GM18909 (cell line): ENCODE data around the gene NXN.
"Not testable (repeated sequence)": the region's sequence is repeated elsewhere in the genome, so short reads cannot be mapped to it uniquely, and the experiment has no call there.

ENCODE experiments used
- ATAC-seq: cut with Tn5 transposase; IDR thresholded peaks from one replicate; pipeline ENCODE4 v1.9.1; 2021; ENCODE audit warnings: mild to moderate bottlenecking; ENCODE audit not compliant: unreplicated experiment, poor library complexity

NXN gene

GRCh38 chr17:981292-981658 is 1.7 kb upstream of the NXN start:
- no peak for ATAC-seq

DNA sequence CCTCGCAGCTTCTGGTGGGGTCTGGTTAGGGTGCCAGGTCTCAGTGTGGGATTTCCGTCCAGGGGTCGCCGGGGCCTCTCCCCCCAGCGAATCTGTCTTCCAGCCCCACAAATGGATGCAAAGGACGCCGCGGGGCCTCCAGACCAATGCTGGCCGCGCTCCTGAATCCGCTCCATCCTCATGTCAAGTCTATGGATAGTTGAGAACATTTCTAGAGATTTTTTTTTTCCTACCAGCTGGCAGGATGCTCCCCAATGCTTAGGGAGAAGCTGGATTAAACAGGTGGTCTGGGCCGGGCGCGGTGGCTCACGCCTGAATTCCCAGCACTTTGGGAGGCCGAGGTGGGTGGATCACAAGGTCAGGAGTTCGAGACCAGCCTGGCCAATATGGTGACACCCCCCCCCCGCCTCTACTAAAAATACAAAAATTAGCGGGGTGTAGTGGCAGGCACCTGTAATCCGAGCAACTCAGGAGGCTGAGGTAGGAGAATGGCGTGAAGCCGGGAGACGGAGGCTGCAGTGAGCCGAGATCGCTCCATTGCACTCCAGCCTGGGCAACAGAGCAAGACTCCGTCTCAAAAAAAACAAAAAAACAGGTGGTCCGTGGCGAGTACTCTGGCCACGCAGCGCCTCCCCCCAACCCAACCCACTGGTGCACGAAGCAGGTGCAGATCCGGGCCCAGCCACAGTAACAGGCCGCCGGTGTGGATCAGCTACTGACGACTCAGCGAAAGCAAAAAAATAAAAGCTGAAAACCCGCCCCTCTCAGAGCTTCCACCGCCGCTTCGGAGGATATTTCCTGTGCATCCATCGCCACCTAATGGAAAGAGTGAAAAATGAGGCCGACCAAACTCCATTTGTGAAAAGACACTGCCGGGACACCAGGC is 1.1 kb upstream of the NXN start:
- ATAC-seq, result no peak

DNA sequence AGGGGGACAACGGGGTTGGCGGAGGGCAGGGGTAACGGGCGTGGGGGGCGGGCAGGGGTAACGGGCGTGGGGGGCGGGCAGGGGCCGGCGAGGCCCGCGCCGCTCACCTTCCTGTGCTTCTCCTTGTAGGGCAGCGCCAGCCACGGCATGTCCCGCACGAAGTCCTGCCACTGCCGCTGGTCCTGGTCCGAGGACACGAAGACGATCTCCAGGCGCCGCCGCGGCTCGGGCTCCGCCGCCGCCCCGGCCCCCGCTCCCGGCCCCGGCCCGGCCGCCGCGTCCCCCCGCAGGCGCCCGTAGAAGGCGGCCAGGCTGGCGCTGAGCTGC is 401 bp downstream of the NXN start:
- ATAC-seq, result no peak

- ATAC-seq, result no peak
Measured at GRCh38 chr17:978103-979093, 1.2 kb downstream of the NXN start.

DNA sequence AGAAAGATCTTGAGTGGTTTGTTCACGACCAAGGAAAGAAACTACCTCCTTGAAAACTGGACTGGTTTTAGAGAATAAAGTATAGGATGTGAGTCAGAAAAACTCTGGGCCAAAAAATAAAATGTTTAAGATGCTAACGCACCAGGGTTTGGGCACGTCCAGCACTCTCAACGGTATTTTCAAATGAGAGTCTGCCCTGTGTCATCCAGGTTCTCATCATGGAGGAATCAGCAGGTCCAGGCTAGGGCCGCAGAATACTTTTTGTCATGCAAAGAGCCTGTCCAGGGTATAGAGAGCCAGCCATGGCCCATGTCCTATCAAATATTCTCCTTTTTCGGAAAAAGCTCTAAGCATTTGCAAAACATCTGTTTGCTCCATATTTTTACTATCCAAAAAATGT is 2.4 kb downstream of the NXN start:
- no peak for ATAC-seq

DNA sequence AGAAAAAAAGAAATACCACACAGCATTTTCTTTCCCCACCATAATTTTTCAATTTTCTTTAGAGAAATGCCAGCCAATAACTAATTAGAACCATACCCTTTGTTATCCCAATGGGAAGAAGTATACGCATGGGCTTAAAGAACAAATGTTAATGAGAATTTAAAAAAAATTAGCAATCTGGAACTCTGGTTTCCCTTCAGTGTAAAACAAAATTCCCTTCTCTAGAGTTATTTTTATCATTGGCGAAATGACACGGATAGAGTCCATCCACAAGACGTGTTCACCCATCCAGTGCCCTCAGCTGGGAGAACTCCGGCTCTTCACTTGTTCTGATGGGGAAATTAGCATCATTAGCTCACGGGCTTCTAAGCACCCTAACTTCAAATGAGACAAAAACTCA is 3.3 kb downstream of the NXN start:
- no peak for ATAC-seq

GRCh38 chr17:975371-975915 is 4.1 kb downstream of the NXN start:
- no peak for ATAC-seq

DNA sequence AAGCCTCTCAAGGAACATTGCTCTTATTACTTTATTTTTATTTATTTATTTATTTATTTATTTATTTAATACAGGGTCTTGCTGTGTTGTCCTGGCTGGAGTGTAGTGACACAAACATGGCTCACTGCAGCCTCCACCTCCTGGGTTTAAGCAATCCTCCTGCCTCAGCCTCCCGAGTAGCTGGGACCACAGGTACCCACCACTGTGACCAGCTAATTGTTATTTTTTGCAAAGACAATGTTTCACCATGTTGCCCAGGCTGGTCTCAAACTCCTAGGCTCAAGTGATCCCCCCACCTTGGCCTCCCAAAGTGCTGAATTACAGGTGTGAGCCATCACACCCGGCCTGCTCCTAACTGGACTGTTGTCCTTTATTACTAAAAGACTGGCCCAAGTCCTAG is 4.8 kb downstream of the NXN start:
- ATAC-seq, result not testable (repeated sequence)

GRCh38 chr17:973053-973452 is 6.5 kb downstream of the NXN start:
- ATAC-seq, result no peak

DNA sequence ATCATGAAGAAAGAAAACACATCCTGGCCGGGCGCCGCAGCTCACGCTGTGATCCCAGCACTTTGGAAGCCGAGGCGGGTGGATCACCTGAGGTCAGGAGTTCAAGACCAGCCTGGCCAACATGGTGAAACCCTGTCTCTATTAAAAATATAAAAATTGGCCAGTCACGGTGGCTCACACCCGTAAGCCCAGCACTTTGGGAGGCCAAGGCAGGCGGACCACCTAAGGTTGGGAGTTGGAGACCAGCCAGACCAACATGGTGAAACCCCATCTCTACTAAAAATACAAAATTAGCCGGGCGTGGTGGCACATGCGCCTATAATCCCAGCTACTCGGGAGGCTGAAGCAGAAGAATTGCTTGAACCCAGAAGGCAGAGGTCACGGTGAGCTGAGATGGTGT is 7.7 kb downstream of the NXN start:
- ATAC-seq, result not testable (repeated sequence)

- no peak for ATAC-seq
Measured at GRCh38 chr17:970364-970763, 9.2 kb downstream of the NXN start.

DNA sequence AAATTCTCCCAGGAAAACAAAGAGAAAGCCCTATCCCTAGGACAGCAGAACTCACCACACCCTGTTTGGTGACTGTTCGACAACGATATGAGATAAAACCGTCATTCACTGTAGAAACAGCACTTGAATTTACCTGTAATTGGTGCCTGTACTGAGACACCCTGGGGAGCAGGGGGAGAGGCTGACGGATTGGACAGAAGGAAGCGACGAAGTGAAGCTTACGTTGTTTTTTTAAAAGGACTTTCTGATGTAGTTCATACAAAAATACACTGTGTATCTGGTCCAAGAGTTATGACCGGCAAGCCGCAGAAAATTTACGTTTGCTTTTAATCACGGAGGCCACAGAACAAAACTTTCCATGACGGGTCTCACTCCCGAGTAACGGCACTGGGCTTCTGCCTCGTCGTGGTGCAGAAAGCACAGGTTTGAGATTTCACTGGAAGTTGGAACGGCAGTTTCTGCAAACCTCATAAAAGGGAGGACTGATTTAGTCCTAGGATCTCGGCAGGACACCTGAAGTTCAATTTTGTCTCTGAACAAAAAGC is 9.7 kb downstream of the NXN start:
- ATAC-seq, result no peak

GRCh38 chr17:968812-969730 is 10.5 kb downstream of the NXN start:
- no peak for ATAC-seq

DNA sequence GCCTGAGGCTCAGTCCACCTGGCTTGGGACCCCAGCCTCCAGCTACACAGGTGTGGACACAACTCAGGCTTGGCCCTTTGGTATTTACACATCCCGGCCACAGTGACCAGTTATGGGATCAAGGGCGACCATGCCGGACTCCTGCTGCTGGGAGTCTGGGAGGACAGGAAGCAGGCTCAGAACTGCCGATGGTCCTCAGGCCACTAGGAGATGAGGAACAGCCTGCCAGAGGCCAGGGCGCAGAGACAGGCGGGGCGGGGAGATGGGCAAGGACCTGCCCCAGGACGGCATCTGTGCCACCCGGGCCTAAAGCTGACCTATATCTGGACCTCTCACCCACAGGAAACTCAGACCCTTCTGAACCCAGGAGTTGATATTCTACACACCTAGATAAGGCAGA is 12.5 kb downstream of the NXN start:
- no peak for ATAC-seq

DNA sequence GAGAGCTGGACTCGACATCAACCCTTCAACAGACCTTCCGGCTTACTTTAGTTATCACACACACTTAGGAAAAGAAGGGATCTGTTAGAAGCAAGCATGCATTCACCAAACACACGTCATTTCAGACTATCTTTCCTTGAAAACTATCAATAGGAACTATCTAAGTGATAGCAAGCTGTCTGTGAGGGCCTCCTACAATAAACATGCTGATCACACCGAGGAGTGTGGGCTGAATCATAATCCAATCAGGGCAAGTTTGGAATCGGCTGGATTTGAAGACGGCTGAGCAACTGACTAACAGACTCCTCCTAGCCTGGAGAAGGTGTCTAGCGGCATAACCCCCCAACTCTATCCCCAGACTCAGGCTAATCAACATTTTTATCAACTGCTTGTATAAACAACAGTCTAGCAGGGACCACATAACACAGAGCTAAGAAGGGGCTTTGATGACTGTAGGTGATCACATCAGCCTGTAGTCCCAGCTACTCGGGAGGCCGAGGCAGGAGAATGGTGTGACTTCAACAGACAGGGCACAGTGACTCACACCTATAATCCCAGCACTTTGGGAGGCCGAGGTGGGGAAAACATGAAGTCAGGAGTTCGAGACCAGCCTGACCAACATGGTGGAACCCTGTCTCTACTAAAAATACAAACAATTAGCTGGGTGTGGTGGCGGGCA is 14.1 kb downstream of the NXN start:
- ATAC-seq, result no peak

GRCh38 chr17:964876-965275 is 14.7 kb downstream of the NXN start:
- ATAC-seq, result no peak

GRCh38 chr17:962670-963069 is 16.9 kb downstream of the NXN start:
- ATAC-seq, result no peak

DNA sequence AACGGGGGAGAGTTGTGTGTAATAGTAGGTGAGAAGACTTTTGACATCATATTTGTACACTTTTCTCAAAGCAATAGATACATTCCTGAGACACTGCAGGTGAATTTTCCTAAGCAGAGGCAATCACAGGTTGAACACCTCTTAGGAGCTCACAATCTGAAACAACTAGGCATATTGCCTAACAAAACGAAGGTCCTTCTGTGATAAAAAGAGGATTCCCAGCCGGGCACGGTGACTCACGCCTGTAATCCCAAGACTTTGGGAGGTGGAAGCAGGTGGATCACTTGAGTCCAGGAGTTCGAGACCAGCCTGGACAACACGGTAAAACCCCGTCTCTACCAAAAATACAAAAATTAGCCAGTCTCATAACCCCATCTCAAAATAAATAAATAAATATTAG is 17.4 kb downstream of the NXN start:
- ATAC-seq, result no peak

DNA sequence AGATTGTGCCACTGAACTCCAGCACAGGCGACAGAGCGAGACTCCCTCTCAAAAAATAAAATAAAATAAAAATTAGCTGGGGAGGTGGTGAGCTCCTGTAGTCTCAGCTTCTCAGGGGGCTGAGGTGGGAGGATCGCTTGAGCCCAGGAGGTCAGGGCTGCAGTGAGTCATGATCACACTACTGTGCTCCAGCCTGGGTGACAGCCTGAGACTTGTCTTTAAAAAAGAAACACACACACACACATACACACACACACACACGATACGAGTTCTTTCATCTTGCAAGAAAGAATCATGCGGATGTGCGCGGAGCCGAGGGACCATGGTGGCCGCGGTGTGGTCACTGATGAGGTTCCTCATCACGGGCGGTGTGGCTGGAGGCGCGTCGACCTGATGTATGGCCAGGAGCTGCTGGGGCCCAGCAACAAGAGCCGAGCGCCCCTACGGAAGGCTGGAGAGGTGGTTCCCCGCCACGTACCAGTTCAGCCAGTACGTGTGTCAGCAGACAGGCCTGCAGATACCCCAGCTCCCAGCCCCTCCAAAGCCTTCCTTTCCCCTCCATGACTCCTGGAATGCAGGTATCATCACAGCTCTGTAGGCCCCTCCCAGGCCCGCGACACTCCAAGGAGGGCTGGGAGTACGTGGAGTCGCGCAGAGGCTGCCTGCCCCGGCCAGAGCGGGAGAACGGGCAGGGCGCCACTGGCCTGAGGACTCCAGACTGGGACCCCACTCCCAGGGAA is 20.7 kb downstream of the NXN start:
- ATAC-seq, result no peak
